GM23338 (cell line): ENCODE measurements around the gene SSBP2. TPM values are rescaled to one million over a fixed set of nuclear protein-coding genes. Genes with fewer than 3 reads are reported as not detected.

Source experiments
- ATAC-seq: fragments of 200-7000 bp; cut with Tn5 transposase; 3 replicates; pipeline ENCODE4 v1.9.1; 2020
- DNase-seq: peaks from one replicate; pipeline ENCODE4 v3.0.0-alpha.2; 2015; ENCODE audit warnings: low spot score
- H2AFZ ChIP-seq: fragments of 200-600 bp; sonication (generic); 2 replicates; pipeline ENCODE4 v1.8.0; 2016; ENCODE audit warnings: antibody characterized with exemption, mild to moderate bottlenecking, moderate library complexity
- H3F3A ChIP-seq: fragments of 200-600 bp; sonication (generic); replicated peaks from 2 replicates; pipeline ENCODE4 v1.8.0; 2017; ENCODE audit warnings: antibody characterized with exemption, mixed run types, low read depth
- H3K27ac ChIP-seq: fragments of 200-600 bp; sonication (generic); 2 replicates; pipeline ENCODE4 v1.6.1; 2016; ENCODE audit warnings: low read depth
- H3K27me3 ChIP-seq: fragments of 200-600 bp; sonication (generic); 2 replicates; pipeline ENCODE4 v1.8.0; 2016; ENCODE audit warnings: mild to moderate bottlenecking, mixed run types, moderate library complexity; ENCODE audit not compliant: insufficient read depth
- H3K36me3 ChIP-seq: fragments of 200-600 bp; sonication (generic); 2 replicates; pipeline ENCODE4 v1.8.0; 2016; ENCODE audit warnings: mild to moderate bottlenecking; ENCODE audit not compliant: insufficient read depth
- H3K4me1 ChIP-seq: fragments of 200-600 bp; sonication (generic); 2 replicates; pipeline ENCODE4 v1.8.0; 2016; ENCODE audit warnings: mild to moderate bottlenecking, moderate library complexity; ENCODE audit not compliant: insufficient read depth
- H3K4me2 ChIP-seq: fragments of 200-600 bp; sonication (generic); 2 replicates; pipeline ENCODE4 v1.7.1; 2017; ENCODE audit warnings: mixed run types
- H3K4me3 ChIP-seq: fragments of 200-600 bp; sonication (generic); 2 replicates; pipeline ENCODE4 v1.6.1; 2016; ENCODE audit warnings: mixed run types
- H3K79me2 ChIP-seq: fragments of 200-600 bp; sonication (generic); replicated peaks from 2 replicates; pipeline ENCODE4 v1.8.0; 2017; ENCODE audit warnings: mild to moderate bottlenecking; ENCODE audit not compliant: insufficient read depth
- H3K9me2 ChIP-seq: fragments of 200-600 bp; sonication (generic); 2 replicates; pipeline ENCODE4 v1.8.0; 2017; ENCODE audit not compliant: insufficient read depth
- H4K20me1 ChIP-seq: fragments of 200-600 bp; sonication (generic); replicated peaks from 2 replicates; pipeline ENCODE4 v1.8.0; 2017; ENCODE audit warnings: mild to moderate bottlenecking; ENCODE audit not compliant: insufficient read depth
- H3K27ac Mint-ChIP-seq: 2 replicates; pipeline ENCODE4 v1.8.0; 2020; ENCODE audit warnings: inconsistent platforms, mild to moderate bottlenecking, moderate library complexity, mixed read lengths
- H3K27me3 Mint-ChIP-seq: 3 replicates; pipeline ENCODE4 v1.8.0; 2022; ENCODE audit warnings: low read depth, mild to moderate bottlenecking, moderate library complexity, mixed read lengths, inconsistent platforms; ENCODE audit not compliant: insufficient read depth, poor library complexity
- H3K36me3 Mint-ChIP-seq: 3 replicates; pipeline ENCODE4 v1.8.0; 2021; ENCODE audit warnings: low read depth, mild to moderate bottlenecking, inconsistent platforms, moderate library complexity, mixed read lengths
- H3K4me1 Mint-ChIP-seq: 3 replicates; pipeline ENCODE4 v1.8.0; 2020; ENCODE audit warnings: mild to moderate bottlenecking, inconsistent platforms, mixed read lengths
- H3K4me3 Mint-ChIP-seq: 3 replicates; pipeline ENCODE4 v1.8.0; 2021; ENCODE audit warnings: moderate library complexity, mild to moderate bottlenecking, inconsistent platforms, mixed read lengths
- H3K9me3 Mint-ChIP-seq: 3 replicates; pipeline ENCODE4 v1.8.0; 2020; ENCODE audit warnings: moderate library complexity, mild to moderate bottlenecking, inconsistent platforms, mixed read lengths
- CREB1 ChIP-seq: fragments of 250-450 bp; sonication (Bioruptor Pico); IDR thresholded peaks from 2 replicates; pipeline ENCODE4 v1.5.0; 2020; ENCODE audit warnings: low read depth, mild to moderate bottlenecking, moderate library complexity
- CTCF ChIP-seq, 2 experiments: fragments of 200-600 bp in 1 of 2; sonication (generic) in 1 of 2; conservative IDR thresholded peaks; 2 replicates each; pipeline versions ENCODE4 v1.5.1 to v1.6.1; 2016 to 2017; ENCODE audit warnings: antibody characterized with exemption in 2 of 2, low read depth in 2 of 2, mild to moderate bottlenecking in 2 of 2, moderate library complexity in 1 of 2
- ETS1 ChIP-seq: IDR thresholded peaks from 2 replicates; pipeline ENCODE4 v1.6.1; 2016; ENCODE audit warnings: antibody characterized with exemption
- EZH2 ChIP-seq: fragments of 200-600 bp; sonication (generic); IDR thresholded peaks from one replicate; pipeline ENCODE4 v1.8.0; 2017; ENCODE audit warnings: antibody characterized with exemption, mild to moderate bottlenecking, low read depth; ENCODE audit not compliant: unreplicated experiment
- EZH2phosphoT487 ChIP-seq: fragments of 200-600 bp; sonication (generic); IDR thresholded peaks from one replicate; pipeline ENCODE4 v1.8.1; 2018; ENCODE audit warnings: antibody characterized with exemption; ENCODE audit not compliant: unreplicated experiment
- NANOG ChIP-seq: IDR thresholded peaks from 2 replicates; pipeline ENCODE4 v1.6.1; 2016; ENCODE audit warnings: antibody characterized with exemption, borderline replicate concordance
- POLR2AphosphoS5 ChIP-seq: IDR thresholded peaks from 2 replicates; pipeline ENCODE4 v1.6.1; 2016; ENCODE audit warnings: antibody characterized with exemption, low read depth
- REST ChIP-seq: IDR thresholded peaks from one replicate; pipeline ENCODE4 v1.6.1; 2018; ENCODE audit warnings: antibody characterized with exemption; ENCODE audit not compliant: unreplicated experiment
- ZNF114 ChIP-seq: fragments of 250-450 bp; sonication (Bioruptor Pico); IDR thresholded peaks from 2 replicates; pipeline ENCODE4 v1.5.0; 2020; ENCODE audit warnings: mild to moderate bottlenecking, moderate library complexity
- long read RNA-seq: library from polyadenylated mRNA; unstranded; transcript quantifications from one replicate; pipeline ENCODE4 v2.0.0, GENCODE V29; 2020; ENCODE audit not compliant: unreplicated experiment
- polyA plus RNA-seq: library from polyadenylated mRNA; unstranded; fragments of >200 nt; fragmentation: Nextera tagmentation; extraction: Ambion mirVana; gene quantifications from 2 replicates; pipeline ENCODE4 v1.2.1, GENCODE V29; 2016
- total RNA-seq: library from RNA; depleted of rRNA; stranded (reverse); fragments of >200 nt; shearing (Covaris generic); gene quantifications from 2 replicates; pipeline ENCODE4 v1.2.3, GENCODE V29; 2014; rRNA removed

The SSBP2 gene
- 20.4 and 21.5 TPM in 2 replicates for total RNA-seq
- polyA plus RNA-seq, result 19.6 and 24.7 TPM in 2 replicates
- long read RNA-seq, full-length matches to known transcripts, result 12 of 20 reads
- long read RNA-seq, partial matches to known transcripts, result 0 of 20 reads
- long read RNA-seq, other reads (novel, unspliced or antisense), result 8 of 20 reads

- DNase-seq, result peak; percentile 98
- Histone ChIP-seq H3K4me1 (peaks cover 42% of the 10 kb centered on the region), H2AFZ (no peak within 1 kb of the TSS), H3K36me3 (no peaks in the 10 kb centered on the region), H3F3A (0 out of 2 replicates have a peak, but pooled peaks cover 5% of the 10 kb centered on the region), H4K20me1 (no peaks in the 10 kb centered on the region), H3K27me3 (peaks cover 34% of the 10 kb centered on the region), H3K4me2 (peak within 1 kb of the TSS; percentile 78), H3K79me2 (peaks cover 24% of the 10 kb centered on the region), H3K9me2 (no peaks in the 10 kb centered on the region), H3K27ac (no peak within 1 kb of the TSS), H3K4me3 (peak within 1 kb of the TSS; percentile 66)
- Mint-ChIP-seq H3K27me3 (peaks cover 8% of the 10 kb centered on the region), H3K36me3 (no peaks in the 10 kb centered on the region), H3K27ac (no peak within 1 kb of the TSS), H3K4me1 (peaks cover 65% of the 10 kb centered on the region), H3K4me3 (peak within 1 kb of the TSS; percentile 88), H3K9me3 (no peaks in the 10 kb centered on the region)
- TF ChIP-seq REST (no peak), NANOG (no peak), CREB1 (CRISPR knock-in tag) (peak; percentile 67), CTCF (conservative IDR thresholded peaks at IDR 0.05; ENCODE audit: low read depth in 2 of 2) (no peak), ZNF114 (CRISPR knock-in tag) (no peak), EZH2 (no peak), ETS1 (no peak), EZH2phosphoT487 (no peak), POLR2AphosphoS5 (peak; percentile 35)
- peak; percentile 74 for ATAC-seq
Measured at GRCh38 chr5:81751009-81751835, at the start of gene SSBP2. SSBP2 (minus strand) TSS chr5:81751097; CDS start chr5:81751042, 55 bp downstream.
